Mesodermal cell (in vitro differentiated cells): ENCODE results near the gene DCST1.

Source experiments
- H3K27ac ChIP-seq: 2 replicates; pipeline ENCODE4 v1.7.0; 2013; ENCODE audit warnings: mild to moderate bottlenecking, low read depth, low read length, moderate library complexity; ENCODE audit not compliant: severe bottlenecking
- H3K36me3 ChIP-seq: 2 replicates; pipeline ENCODE4 v1.7.1; 2013; ENCODE audit warnings: mild to moderate bottlenecking, low read length, moderate library complexity; ENCODE audit not compliant: control insufficient read depth, insufficient read depth
- H3K4me1 ChIP-seq: one replicate; pipeline ENCODE4 v1.7.1; 2013; ENCODE audit warnings: mild to moderate bottlenecking, low read length; ENCODE audit not compliant: insufficient read depth, control insufficient read depth, poor library complexity, severe bottlenecking
- H3K4me3 ChIP-seq: 2 replicates; pipeline ENCODE4 v1.7.0; 2013; ENCODE audit warnings: low read length, control low read depth, mild to moderate bottlenecking; ENCODE audit not compliant: insufficient read depth, poor library complexity, severe bottlenecking; ENCODE audit errors: extremely low read depth
- H3K9me3 ChIP-seq: 2 replicates; pipeline ENCODE4 v1.7.1; 2013; ENCODE audit warnings: mild to moderate bottlenecking, low read length, moderate library complexity; ENCODE audit not compliant: control insufficient read depth
- WGBS, 2 experiments: methylation state at CpG; one replicate each; pipeline ENCODE4 v1.1.5; 2013; ENCODE audit warnings: missing lambda C conversion rate in 2 of 2; ENCODE audit not compliant: insufficient coverage in 2 of 2; 5-methylcytosine and 5-hydroxymethylcytosine counted together

Gene DCST1

DNA sequence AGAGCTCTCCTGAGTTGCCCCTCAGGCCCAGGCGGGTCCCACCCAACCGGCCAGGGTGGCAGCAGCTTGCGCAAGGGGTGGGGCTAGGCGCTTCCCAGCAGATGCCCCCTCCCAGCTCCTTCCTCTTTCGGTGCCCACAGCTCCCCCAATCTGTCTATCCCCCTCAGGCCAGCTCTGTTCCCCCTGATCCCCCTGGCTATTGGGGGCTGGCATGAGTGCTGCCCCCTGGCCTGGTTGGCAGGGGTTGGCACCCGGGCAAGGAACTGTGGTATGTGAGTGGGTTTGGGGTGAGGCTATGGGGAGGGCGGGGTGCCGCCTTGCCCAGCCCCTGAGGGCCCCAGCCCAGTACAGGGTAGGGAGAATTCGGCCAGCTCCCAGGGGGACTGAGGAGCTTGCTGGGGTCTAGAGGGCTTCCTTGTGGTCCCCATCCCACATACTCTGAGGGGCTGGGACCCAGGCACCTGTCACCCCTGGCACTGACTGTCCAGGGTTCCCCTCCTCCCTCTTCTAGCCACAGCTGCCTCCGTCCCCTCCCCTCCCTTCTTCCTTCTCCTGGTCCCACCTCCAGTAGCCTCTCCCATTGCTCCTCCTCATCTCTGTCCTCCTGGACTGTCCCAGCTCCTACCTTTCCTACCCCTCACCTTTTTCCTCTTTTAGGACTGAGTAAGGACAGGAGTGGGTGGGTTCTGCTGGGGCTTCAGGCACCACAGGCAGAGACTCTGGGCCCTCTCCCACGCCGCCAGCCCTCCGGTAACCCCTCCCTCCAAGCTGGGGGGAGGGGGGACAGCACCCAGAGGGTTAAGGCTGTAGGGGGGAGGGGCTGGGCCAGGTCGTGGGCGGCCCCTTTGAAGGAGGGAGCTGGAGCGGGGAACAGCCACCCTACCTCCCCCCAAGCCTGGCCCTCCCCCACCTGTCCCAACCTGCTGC is 25.3 kb upstream of the DCST1 start:
- no peak overlapping the region for H3K4me3 ChIP-seq
- 90% methylated on average over 8 to 9 of the region's 16 CpGs for WGBS, 2 experiments
- no peaks in the 10 kb centered on the region for H3K9me3 ChIP-seq
- no peaks in the 10 kb centered on the region for H3K36me3 ChIP-seq
- H3K27ac ChIP-seq: no peak overlapping the region
- peaks cover 11% of the 10 kb centered on the region for H3K4me1 ChIP-seq

DNA sequence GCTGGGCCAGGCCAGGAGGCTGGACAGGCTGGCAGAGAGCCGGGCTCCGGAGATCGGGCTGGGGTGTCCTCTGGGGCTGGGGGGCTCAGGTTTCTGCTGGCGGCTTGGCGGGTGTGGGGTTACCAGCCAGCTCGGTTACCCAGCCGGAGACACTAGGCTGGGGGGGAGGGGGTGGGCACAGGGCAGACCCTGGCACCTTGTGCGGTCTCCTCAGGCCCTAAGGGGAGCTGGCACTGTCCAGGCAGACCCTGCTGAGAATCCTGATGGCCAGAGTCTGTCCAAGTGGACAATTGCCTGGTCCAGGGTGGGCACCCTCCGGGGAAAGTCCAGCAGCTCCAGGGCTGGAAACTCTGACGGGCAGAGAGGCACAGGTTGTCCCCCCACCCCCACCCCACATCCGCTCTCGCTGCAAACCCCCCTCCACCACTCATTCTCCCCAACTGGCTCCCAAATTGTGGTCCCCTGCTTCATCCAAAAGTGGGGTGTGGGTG is 24.4 kb upstream of the DCST1 start:
- H3K9me3 ChIP-seq: no peaks in the 10 kb centered on the region
- H3K27ac ChIP-seq: no peak overlapping the region
- WGBS, 2 experiments: 92 to 100% methylated on average over 6 to 10 of the region's 12 CpGs
- H3K4me3 ChIP-seq: no peak overlapping the region
- H3K4me1 ChIP-seq: peaks cover 10% of the 10 kb centered on the region
- peaks cover 6% of the 10 kb centered on the region for H3K36me3 ChIP-seq

DNA sequence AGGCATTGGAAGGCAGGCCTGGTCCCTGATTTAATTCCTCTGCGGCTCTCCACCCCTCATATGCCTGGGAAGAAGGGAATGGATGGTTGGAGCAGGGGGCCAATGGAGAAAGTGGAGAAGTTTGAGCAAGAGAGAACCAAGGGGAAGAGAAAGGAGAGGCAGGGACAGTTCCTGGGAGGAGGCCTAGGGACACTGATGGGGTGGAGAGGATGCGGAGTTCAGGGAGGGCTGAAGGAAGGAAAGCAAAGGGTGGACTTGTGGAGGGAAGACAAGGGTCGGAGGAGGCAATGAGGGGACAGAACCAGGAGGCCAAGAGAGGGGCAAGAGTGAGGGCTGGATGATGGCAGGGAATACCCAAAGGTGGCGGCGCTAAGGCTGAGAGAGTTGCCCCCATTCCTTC is 23.9 kb upstream of the DCST1 start:
- Histone ChIP-seq H3K4me3 (no peak overlapping the region), H3K4me1 (peaks cover 6% of the 10 kb centered on the region), H3K36me3 (peaks cover 9% of the 10 kb centered on the region), H3K27ac (no peak overlapping the region), H3K9me3 (no peaks in the 10 kb centered on the region)
- WGBS, 2 experiments: 86 to 97% methylated on average over 2 to 3 of the region's 5 CpGs

DNA sequence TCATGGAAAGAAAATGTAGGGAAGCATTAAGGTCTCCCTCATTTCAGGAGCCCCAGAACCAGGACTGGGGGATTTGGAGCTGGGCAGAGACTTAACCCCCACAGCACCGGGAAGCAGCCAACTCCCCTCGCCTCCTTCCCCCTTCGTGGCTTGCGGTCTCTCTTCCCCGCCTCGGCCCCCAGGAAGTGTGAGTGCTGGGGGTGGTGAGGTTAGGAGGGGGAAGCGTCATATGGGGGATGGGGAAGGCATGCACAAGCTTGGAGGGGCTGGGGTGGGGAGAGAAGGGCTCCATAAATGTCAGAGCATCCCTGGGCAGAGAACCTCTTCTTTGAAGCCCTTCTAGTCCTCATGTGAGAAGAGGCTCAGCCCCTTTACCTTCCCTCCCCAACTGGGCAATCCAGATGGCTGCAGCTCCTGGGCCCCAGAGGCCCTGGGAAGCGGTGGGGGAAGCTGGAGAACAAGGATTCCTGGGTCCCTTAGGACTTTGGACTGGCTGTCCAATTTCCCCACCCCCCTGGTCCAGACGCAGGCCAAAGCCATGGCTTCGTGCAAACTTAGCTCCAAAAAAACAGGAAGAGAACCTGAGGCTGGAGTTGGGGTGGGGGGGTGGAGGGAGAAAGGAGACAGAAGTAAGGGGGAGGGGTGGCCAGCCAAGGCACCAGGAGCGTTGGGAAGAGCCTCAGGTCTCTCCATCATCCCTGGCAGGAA is 23.3 kb upstream of the DCST1 start:
- 80 to 83% methylated on average over 1 to 2 of the region's 11 CpGs for WGBS, 2 experiments
- H3K4me3 ChIP-seq: no peak overlapping the region
- H3K4me1 ChIP-seq: peaks cover 6% of the 10 kb centered on the region
- no peaks in the 10 kb centered on the region for H3K9me3 ChIP-seq
- H3K36me3 ChIP-seq: peaks cover 15% of the 10 kb centered on the region
- no peak overlapping the region for H3K27ac ChIP-seq

DNA sequence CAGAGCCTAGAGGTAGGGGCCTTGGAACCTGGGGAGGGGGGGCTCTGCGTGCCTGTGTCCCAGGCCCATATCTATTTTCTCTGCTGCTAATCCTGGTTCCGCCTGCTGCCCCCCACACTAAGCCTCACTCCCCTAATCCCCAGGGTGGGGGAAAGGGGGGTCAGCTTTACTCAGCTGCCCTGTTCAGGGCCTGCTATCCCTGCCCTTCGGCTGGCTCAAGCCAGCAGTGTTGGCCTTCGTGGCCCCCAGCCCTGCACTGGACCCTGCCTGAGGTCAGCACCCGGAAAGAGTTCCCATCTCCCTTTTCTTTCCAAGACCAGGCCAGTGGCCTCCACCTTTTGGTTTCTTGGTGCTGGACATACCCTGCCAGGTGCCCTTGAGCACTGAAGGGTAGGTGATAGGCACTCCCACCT is 22.6 kb upstream of the DCST1 start:
- peaks cover 21% of the 10 kb centered on the region for H3K36me3 ChIP-seq
- H3K4me1 ChIP-seq: peaks cover 6% of the 10 kb centered on the region
- H3K4me3 ChIP-seq: no peak overlapping the region
- H3K9me3 ChIP-seq: no peaks in the 10 kb centered on the region
- no peak overlapping the region for H3K27ac ChIP-seq
- WGBS, 2 experiments: 89 to 100% methylated on average over 3 of the region's 5 CpGs

DNA sequence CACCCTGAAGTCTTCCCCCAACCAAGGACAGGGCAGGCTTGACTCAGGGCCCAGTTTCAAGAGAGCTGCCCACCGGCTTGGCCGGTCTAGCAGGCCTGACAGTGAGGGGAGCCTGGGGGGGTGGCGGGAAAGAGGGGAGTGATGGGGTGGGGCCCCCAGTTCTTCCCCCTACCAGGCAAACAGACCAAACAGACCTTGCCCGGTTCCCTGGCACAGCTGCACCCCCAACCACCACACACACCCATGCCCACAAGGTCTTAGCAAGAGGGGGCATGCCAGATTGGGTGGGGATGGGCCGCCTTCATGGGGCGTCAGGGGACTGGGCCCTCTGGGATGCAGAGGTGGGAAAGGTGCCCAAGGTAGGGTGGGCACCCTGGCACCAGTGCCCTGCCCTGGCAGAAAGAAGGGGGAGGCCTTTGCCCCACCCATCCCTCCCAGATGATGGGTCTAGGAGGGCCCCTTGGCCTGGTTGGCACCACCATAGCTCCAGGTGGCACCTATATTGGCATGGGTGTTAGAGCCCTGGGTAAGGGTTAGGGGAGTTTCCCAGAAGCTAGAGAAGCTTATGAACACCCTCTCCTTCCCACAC is 22.1 kb upstream of the DCST1 start:
- Histone ChIP-seq H3K4me1 (peaks cover 7% of the 10 kb centered on the region), H3K27ac (no peak overlapping the region), H3K4me3 (no peak overlapping the region), H3K36me3 (peaks cover 27% of the 10 kb centered on the region), H3K9me3 (no peaks in the 10 kb centered on the region)
- whole genome bisulfite sequencing, 2 experiments: 94% methylated on average over 3 of the region's 6 CpGs; no CpG with 5 or more reads in 1 of the 2 experiments

DNA sequence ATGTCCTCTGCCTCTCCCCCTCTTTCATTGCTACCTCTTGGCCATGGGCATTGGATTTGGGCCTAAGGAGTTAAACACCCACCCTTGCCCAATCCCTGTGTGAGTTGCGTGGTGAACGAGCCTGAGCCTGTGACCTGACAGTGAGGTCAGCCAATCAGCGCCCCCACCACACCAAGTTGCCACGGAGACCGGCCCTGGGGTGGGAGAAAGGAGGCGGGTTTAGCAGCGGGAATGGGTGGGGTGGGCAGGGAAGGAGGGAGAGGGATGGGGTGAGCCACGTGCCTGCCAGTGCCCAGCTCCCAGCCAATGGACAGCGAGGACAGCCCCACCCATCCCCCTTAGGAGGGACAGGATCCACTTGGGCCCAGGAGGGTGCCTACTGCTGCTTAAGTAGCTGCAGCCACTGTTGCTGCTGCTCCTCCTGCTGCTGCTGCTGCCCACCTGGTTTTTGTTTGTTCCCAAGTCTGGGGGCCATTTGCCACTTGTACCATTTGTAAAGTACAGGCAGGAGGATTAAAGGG is 21.5 kb upstream of the DCST1 start:
- no peak overlapping the region for H3K27ac ChIP-seq
- no peak overlapping the region for H3K4me3 ChIP-seq
- peaks cover 31% of the 10 kb centered on the region for H3K36me3 ChIP-seq
- peaks cover 12% of the 10 kb centered on the region for H3K4me1 ChIP-seq
- H3K9me3 ChIP-seq: no peaks in the 10 kb centered on the region
- WGBS, 2 experiments: 33 to 37% methylated on average over 2 to 3 of the region's 9 CpGs

DNA sequence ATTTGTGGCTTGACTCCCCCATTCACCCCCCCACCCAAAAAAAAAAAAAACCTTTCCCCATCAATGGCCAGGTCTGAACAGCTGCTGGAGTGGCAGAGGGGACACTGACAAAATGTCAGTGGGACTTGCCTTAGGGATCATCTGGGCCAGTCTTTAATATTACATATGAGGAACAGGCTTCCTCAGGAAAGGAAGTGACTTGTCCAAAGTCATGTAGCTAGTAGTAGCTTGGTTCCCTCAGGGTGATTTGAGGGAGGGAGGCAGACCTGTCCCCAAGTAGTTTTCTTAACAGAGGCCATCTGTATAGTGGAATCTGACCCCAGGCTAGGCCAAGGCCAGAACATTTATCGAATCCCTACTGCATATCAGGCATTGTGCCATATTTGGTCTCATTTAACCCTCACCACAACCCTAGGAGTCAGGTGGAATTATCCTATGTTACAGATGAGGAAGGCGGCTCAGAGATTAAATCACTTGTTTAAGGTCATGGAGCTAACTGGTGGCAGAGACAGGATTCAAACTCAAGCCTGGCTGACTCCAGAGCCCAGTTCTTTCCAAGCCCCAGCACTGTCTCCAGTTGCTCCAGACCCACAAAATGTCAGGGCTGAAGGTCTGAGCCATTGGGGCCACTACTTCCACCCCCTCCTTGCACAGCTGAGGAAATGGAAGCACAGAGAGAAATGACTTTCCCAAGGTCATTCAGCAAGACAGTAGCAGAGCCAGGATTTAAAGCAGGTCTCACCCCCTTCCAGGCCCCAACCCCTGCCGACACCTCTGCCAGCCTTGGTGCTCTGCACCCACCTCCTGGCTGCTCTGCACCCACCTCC is 20.6 kb upstream of the DCST1 start:
- H3K27ac ChIP-seq: no peak overlapping the region
- H3K9me3 ChIP-seq: no peaks in the 10 kb centered on the region
- peaks cover 31% of the 10 kb centered on the region for H3K36me3 ChIP-seq
- no peak overlapping the region for H3K4me3 ChIP-seq
- 100% methylated on average over 1 of the region's 3 CpGs; no CpG with 5 or more reads in 1 of the 2 experiments for WGBS, 2 experiments
- H3K4me1 ChIP-seq: peaks cover 12% of the 10 kb centered on the region

DNA sequence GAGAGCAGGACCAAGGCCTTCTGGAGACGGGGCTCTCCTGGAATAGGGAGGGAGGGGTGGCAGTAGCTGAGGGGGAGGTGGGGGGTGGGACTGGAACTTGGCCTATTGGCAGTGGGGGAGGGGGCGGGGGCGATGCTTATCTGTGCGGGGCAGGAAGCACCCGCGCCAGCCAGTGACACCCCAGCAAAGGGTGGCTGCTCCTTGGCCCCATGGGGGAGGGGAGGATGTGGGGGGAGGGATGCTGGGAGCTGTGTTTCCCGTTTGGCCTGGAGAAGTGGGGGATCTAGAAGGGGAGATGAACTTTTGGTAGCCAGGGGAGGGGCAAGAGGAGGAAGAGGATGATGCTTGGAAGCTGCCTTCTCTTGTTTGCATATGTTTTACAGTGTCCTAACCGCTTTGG is 20.0 kb upstream of the DCST1 start:
- WGBS, 2 experiments: 83 to 93% methylated on average over 1 to 2 of the region's 8 CpGs
- H3K4me3 ChIP-seq: no peak overlapping the region
- H3K4me1 ChIP-seq: peaks cover 13% of the 10 kb centered on the region

More for the DNA sequence above, 20.0 kb upstream of the DCST1 start:
- H3K27ac ChIP-seq: no peak overlapping the region
- peaks cover 31% of the 10 kb centered on the region for H3K36me3 ChIP-seq
- no peaks in the 10 kb centered on the region for H3K9me3 ChIP-seq
